ENCODE measurements around the gene ABHD5. TPM values are rescaled to one million over a fixed set of nuclear protein-coding genes. Genes with fewer than 3 reads are reported as not detected.

The ABHD5 gene
- total RNA-seq, 4 donors from 2014 or later: 18.6 to 43.7 (median 33.7) TPM

GRCh38 chr3:43684944-43685343 is 5.8 kb upstream of the ABHD5 start:
- ATAC-seq: no peak
- DNase-seq: no peak
- no peaks in the 10 kb centered on the region for H3K9me3 ChIP-seq
- peaks cover 1 to 2% of the 10 kb centered on the region in 2 donors for H3K4me1 ChIP-seq
- in situ Hi-C loops (cut with MboI; ENCODE audit: low sequenced_read_pairs in 4 of 4) (loop anchor here in 2 of 4 donors (5.0 kb wide), 1 partner anchor 63 kb away; the partner anchor contains the start of gene ANO10 (in 2 of the 2)), intact Hi-C loops (cut with DNase I; ENCODE audit: low total_unique reads) (no loop called here)
- H3K36me3 ChIP-seq: no peaks in the 10 kb centered on the region
- no peak for TF ChIP-seq CTCF (IDR thresholded peaks at IDR 0.05 in 4 of 5, conservative IDR thresholded peaks at IDR 0.05 in 1 of 5)
- no peak for TF ChIP-seq POLR2A (IDR thresholded peaks at IDR 0.05)
- H3K4me3 ChIP-seq: no peak overlapping the region
- H3K27ac ChIP-seq: no peak overlapping the region
- no peaks in the 10 kb centered on the region for H3K27me3 ChIP-seq

- H3K36me3 ChIP-seq: no peaks in the 10 kb centered on the region
- in situ Hi-C loops (cut with MboI; ENCODE audit: low sequenced_read_pairs in 4 of 4) (loop anchor here in 2 of 4 donors (5.0 kb wide), 1 partner anchor 64 kb away; the partner anchor contains the start of gene ANO10 (in 2 of the 2)), intact Hi-C loops (cut with DNase I; ENCODE audit: low total_unique reads) (no loop called here)
- H3K27me3 ChIP-seq: no peaks in the 10 kb centered on the region
- DNase-seq (no peak), ATAC-seq (no peak)
- TF ChIP-seq POLR2A (IDR thresholded peaks at IDR 0.05) (no peak), CTCF (IDR thresholded peaks at IDR 0.05 in 4 of 5, conservative IDR thresholded peaks at IDR 0.05 in 1 of 5) (no peak)
- H3K4me3 ChIP-seq: no peak overlapping the region
- no peaks in the 10 kb centered on the region for H3K9me3 ChIP-seq
- peaks cover 7% of the 10 kb centered on the region in 2 donors for H3K4me1 ChIP-seq
- no peak overlapping the region for H3K27ac ChIP-seq
These were observed 4.8 kb upstream of the ABHD5 start for GRCh38 chr3:43685921-43686320.

- no peaks in the 10 kb centered on the region for H3K9me3 ChIP-seq
- DNase-seq (no peak), ATAC-seq (no peak)
- in situ Hi-C loops (cut with MboI; ENCODE audit: low sequenced_read_pairs in 4 of 4): loop anchor here in 2 of 4 donors (5.0 kb wide), 1 partner anchor 64 kb away; the partner anchor contains the start of gene ANO10 (in 2 of the 2)
- TF ChIP-seq POLR2A (IDR thresholded peaks at IDR 0.05): no peak
- no peak for TF ChIP-seq CTCF (IDR thresholded peaks at IDR 0.05 in 4 of 5, conservative IDR thresholded peaks at IDR 0.05 in 1 of 5)
- H3K27me3 ChIP-seq: no peaks in the 10 kb centered on the region
- H3K36me3 ChIP-seq: no peaks in the 10 kb centered on the region
- no peak overlapping the region for H3K4me3 ChIP-seq
- peaks cover 7% of the 10 kb centered on the region in 2 donors for H3K4me1 ChIP-seq
- intact Hi-C loops (cut with DNase I; ENCODE audit: low total_unique reads): no loop called here
- no peak overlapping the region for H3K27ac ChIP-seq
These were observed 4.4 kb upstream of the ABHD5 start for GRCh38 chr3:43686333-43686699.

- no peak for ATAC-seq
- no peaks in the 10 kb centered on the region for H3K9me3 ChIP-seq
- H3K4me1 ChIP-seq: peaks cover 11 to 12% of the 10 kb centered on the region in 2 donors
- intact Hi-C loops (cut with DNase I; ENCODE audit: low total_unique reads): no loop called here
- TF ChIP-seq CTCF (IDR thresholded peaks at IDR 0.05 in 4 of 5, conservative IDR thresholded peaks at IDR 0.05 in 1 of 5) (no peak), POLR2A (IDR thresholded peaks at IDR 0.05) (no peak)
- H3K4me3 ChIP-seq: no peak overlapping the region
- H3K36me3 ChIP-seq: no peaks in the 10 kb centered on the region
- H3K27me3 ChIP-seq: no peaks in the 10 kb centered on the region
- H3K27ac ChIP-seq: no peak overlapping the region
- no peak for DNase-seq
- in situ Hi-C loops (cut with MboI; ENCODE audit: low sequenced_read_pairs in 4 of 4): loop anchor here in 2 of 4 donors (5.0 kb wide), 1 partner anchor 65 kb away; the partner anchor contains the start of gene ANO10 (in 2 of the 2)
These were observed 3.8 kb upstream of the ABHD5 start for GRCh38 chr3:43686700-43687498.
